Activated CD8-positive, alpha-beta memory T cell treated with anti-CD3 and anti-CD28 coated beads, Interleukin-2, amount 50 U/mL, for 4 hours (primary cell): Measurements from ENCODE around the gene POTEJ.
"Not testable (repeated sequence)": the region's sequence is repeated elsewhere in the genome, so short reads cannot be mapped to it uniquely, and the experiment has no call there.

Experiments
- DNase-seq: peaks from one replicate; pipeline ENCODE4 v3.0.0-alpha.2; 2020

Gene POTEJ

GRCh38 chr2:130608276-130609001 is 2.8 kb upstream of the POTEJ start:
- DNase-seq = not testable (repeated sequence)

GRCh38 chr2:130609002-130609920 is 2.0 kb upstream of the POTEJ start:
- DNase-seq = not testable (repeated sequence)

GRCh38 chr2:130610486-130610885 is 754 bp upstream of the POTEJ start:
- DNase-seq = not testable (repeated sequence)

GRCh38 chr2:130628784-130629475 is 17.7 kb downstream of the POTEJ start:
- not testable (repeated sequence) for DNase-seq

- not testable (repeated sequence) for DNase-seq
Measured at GRCh38 chr2:130638973-130639372, 27.7 kb downstream of the POTEJ start.

- not testable (repeated sequence) for DNase-seq
Measured at GRCh38 chr2:130641688-130642087, 30.4 kb downstream of the POTEJ start.

- not testable (repeated sequence) for DNase-seq
Measured at GRCh38 chr2:130649285-130649684, 38.0 kb downstream of the POTEJ start.

- DNase-seq = not testable (repeated sequence)
Measured at GRCh38 chr2:130664506-130664905, 53.3 kb downstream of the POTEJ start.

- DNase-seq = not testable (repeated sequence)
Measured at GRCh38 chr2:130665596-130665995, 54.4 kb downstream of the POTEJ start.

GRCh38 chr2:130667516-130667915 is 56.3 kb downstream of the POTEJ start:
- not testable (repeated sequence) for DNase-seq

- DNase-seq = not testable (repeated sequence)
Measured at GRCh38 chr2:130670026-130670745, 58.9 kb downstream of the POTEJ start.

- not testable (repeated sequence) for DNase-seq
Measured at GRCh38 chr2:130692041-130692770, 81.0 kb downstream of the POTEJ start.

GRCh38 chr2:130693474-130693873 is 82.2 kb downstream of the POTEJ start:
- not testable (repeated sequence) for DNase-seq

GRCh38 chr2:130703250-130703649 is 92.0 kb downstream of the POTEJ start:
- DNase-seq = not testable (repeated sequence)
